Endodermal cell (in vitro differentiated cells): ENCODE measurements around the gene C11orf52. TPM values are rescaled to one million over a fixed set of nuclear protein-coding genes. Genes with fewer than 3 reads are reported as not detected.

ENCODE experiments used
- DNase-seq: peaks from one replicate; pipeline ENCODE4 v3.0.0-alpha.2; 2017
- H3K27ac ChIP-seq: 2 replicates; pipeline ENCODE4 v1.5.1; 2013; ENCODE audit warnings: mild to moderate bottlenecking, low read depth, low read length, moderate library complexity
- H3K27me3 ChIP-seq: 2 replicates; pipeline ENCODE4 v1.6.1; 2013; ENCODE audit warnings: mild to moderate bottlenecking, low read length, moderate library complexity; ENCODE audit not compliant: insufficient read depth, control insufficient read depth, poor library complexity, severe bottlenecking
- H3K36me3 ChIP-seq: 2 replicates; pipeline ENCODE4 v1.7.0; 2013; ENCODE audit warnings: mild to moderate bottlenecking, low read length, moderate library complexity; ENCODE audit not compliant: control insufficient read depth, insufficient read depth
- H3K4me1 ChIP-seq: one replicate; pipeline ENCODE4 v1.7.0; 2013; ENCODE audit warnings: low read length; ENCODE audit not compliant: control insufficient read depth, insufficient read depth
- H3K4me3 ChIP-seq: 2 replicates; pipeline ENCODE4 v1.5.1; 2013; ENCODE audit warnings: mild to moderate bottlenecking, low read length, moderate library complexity
- H3K9ac ChIP-seq: 2 replicates; pipeline ENCODE4 v1.6.1; 2013; ENCODE audit warnings: mild to moderate bottlenecking, low read length, moderate library complexity; ENCODE audit not compliant: poor library complexity, severe bottlenecking; ENCODE audit errors: extremely low read depth
- H3K9me3 ChIP-seq: 2 replicates; pipeline ENCODE4 v1.6.1; 2013; ENCODE audit warnings: mild to moderate bottlenecking, low read length, moderate library complexity; ENCODE audit not compliant: control insufficient read depth
- H3K27ac Mint-ChIP-seq: 2 replicates; pipeline ENCODE4 v1.8.0; 2020; ENCODE audit warnings: mixed read lengths
- H3K27me3 Mint-ChIP-seq: 2 replicates; pipeline ENCODE4 v1.8.0; 2021; ENCODE audit warnings: mild to moderate bottlenecking, mixed read lengths; ENCODE audit not compliant: insufficient read depth
- H3K36me3 Mint-ChIP-seq: 2 replicates; pipeline ENCODE4 v1.8.0; 2020; ENCODE audit warnings: low read depth, mixed read lengths
- H3K4me1 Mint-ChIP-seq: 2 replicates; pipeline ENCODE4 v1.8.0; 2020; ENCODE audit warnings: mixed read lengths
- H3K4me3 Mint-ChIP-seq: 2 replicates; pipeline ENCODE4 v1.8.0; 2020; ENCODE audit warnings: mild to moderate bottlenecking, moderate library complexity, mixed read lengths
- H3K9me3 Mint-ChIP-seq: 2 replicates; pipeline ENCODE4 v1.8.0; 2020; ENCODE audit warnings: mild to moderate bottlenecking, mixed read lengths
- WGBS, 2 experiments: methylation state at CpG; one replicate each; pipeline versions ENCODE4 v1.1.5 to v1.1.7; 2013; ENCODE audit warnings: missing lambda C conversion rate in 2 of 2, mixed read lengths in 1 of 2; ENCODE audit not compliant: insufficient coverage in 1 of 2, insufficient read length in 1 of 2; 5-methylcytosine and 5-hydroxymethylcytosine counted together
- total RNA-seq, 2 donors: library from RNA; stranded (reverse); fragmentation: NEBNext Ultra II Directional in 1 of 2; extraction: Animal tissue kit (Norgen Biotek cat#: 25700) in 1 of 2; gene quantifications; 2 replicates in 1 of 2; 3 replicates in 1 of 2; pipeline ENCODE4 v1.2.1, GENCODE V29; 2021
- TF ChIP-seq, protein P1 (sequence below): fragments of 200-600 bp; sonication (generic); conservative IDR thresholded peaks from 2 replicates; pipeline ENCODE4 v1.5.0; 2021; ENCODE audit warnings: antibody characterized with exemption, mild to moderate bottlenecking

The C11orf52 gene
- total RNA-seq, 2 donors from 2014 or later, result 2.6 to 3.8 TPM

DNA sequence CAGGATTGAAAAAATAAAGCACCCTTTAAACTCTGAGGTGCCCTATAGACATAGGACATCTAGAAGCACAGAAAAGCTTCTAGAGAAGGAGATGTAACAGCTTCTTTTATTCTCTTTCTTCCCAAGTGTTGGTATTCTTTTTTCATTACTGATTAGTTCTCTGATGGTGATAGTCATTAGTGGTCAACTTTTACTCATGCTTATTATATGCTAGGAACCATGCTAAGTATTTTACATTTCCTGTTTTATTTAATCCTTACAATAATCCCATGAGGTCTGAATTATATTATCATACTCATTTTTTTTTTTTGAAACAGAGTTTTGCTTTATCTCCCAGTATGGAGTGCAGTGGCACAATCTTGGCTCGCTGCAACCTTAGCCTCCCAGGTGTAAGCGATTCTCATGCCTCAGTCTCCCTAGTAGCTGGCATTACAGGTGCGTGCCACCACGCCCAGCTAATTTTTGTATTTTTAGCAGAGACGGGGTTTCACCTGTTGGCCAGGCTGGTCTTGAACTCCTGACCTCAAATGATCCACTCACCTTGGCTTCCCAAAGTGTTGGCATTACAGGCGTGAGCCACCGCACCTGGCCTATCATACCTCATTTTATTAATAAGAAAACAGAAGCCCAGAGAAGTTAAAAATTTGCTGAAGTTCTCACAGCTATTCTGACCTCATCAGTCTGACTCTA lies 3.0 kb downstream of the C11orf52 start:
- H3K27me3 Mint-ChIP-seq, result no peaks in the 10 kb centered on the region
- TF ChIP-seq, protein P1, sequence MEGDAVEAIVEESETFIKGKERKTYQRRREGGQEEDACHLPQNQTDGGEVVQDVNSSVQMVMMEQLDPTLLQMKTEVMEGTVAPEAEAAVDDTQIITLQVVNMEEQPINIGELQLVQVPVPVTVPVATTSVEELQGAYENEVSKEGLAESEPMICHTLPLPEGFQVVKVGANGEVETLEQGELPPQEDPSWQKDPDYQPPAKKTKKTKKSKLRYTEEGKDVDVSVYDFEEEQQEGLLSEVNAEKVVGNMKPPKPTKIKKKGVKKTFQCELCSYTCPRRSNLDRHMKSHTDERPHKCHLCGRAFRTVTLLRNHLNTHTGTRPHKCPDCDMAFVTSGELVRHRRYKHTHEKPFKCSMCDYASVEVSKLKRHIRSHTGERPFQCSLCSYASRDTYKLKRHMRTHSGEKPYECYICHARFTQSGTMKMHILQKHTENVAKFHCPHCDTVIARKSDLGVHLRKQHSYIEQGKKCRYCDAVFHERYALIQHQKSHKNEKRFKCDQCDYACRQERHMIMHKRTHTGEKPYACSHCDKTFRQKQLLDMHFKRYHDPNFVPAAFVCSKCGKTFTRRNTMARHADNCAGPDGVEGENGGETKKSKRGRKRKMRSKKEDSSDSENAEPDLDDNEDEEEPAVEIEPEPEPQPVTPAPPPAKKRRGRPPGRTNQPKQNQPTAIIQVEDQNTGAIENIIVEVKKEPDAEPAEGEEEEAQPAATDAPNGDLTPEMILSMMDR, result no peak
- no peak overlapping the region for H3K4me3 ChIP-seq
- H3K4me1 Mint-ChIP-seq, result peaks cover 42% of the 10 kb centered on the region
- no peaks in the 10 kb centered on the region for H3K4me1 ChIP-seq
- H3K27ac Mint-ChIP-seq, result no peak overlapping the region
- H3K36me3 Mint-ChIP-seq, result no peaks in the 10 kb centered on the region
- WGBS, 2 experiments, result 91 to 93% methylated on average over 7 of the region's 7 CpGs
- no peak overlapping the region for H3K4me3 Mint-ChIP-seq
- H3K9me3 Mint-ChIP-seq, result no peaks in the 10 kb centered on the region
- H3K27me3 ChIP-seq, result no peaks in the 10 kb centered on the region
- no peaks in the 10 kb centered on the region for H3K36me3 ChIP-seq
- H3K9me3 ChIP-seq, result no peaks in the 10 kb centered on the region
- H3K9ac ChIP-seq, result no peak overlapping the region
- no peak for DNase-seq
- H3K27ac ChIP-seq, result no peak overlapping the region

DNA sequence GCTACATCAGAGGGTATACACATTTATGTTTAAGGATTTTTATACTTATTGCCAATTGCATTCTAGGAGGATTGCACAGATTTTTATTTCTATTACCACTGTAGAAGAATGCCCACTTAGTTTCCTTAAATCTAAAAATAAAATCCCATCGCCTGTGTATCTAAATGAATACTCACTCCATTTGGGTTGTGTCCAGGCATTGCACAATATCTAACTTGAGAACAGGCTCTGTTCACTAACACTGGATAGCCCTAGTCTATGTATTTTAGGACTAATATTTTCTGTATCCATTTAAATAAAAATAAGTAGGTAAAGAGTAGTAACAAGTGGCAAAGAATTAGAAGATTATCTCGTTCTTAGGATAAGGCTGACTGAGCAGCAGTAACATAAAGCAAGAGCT lies 4.1 kb downstream of the C11orf52 start:
- Mint-ChIP-seq H3K9me3 (no peaks in the 10 kb centered on the region), H3K36me3 (no peaks in the 10 kb centered on the region), H3K27me3 (no peaks in the 10 kb centered on the region), H3K4me3 (peak overlapping the region; percentile 12), H3K4me1 (peaks cover 47% of the 10 kb centered on the region), H3K27ac (peak overlapping the region; percentile 83)
- Histone ChIP-seq H3K27ac (no peak overlapping the region), H3K9me3 (no peaks in the 10 kb centered on the region), H3K4me3 (no peak overlapping the region), H3K9ac (no peak overlapping the region), H3K27me3 (no peaks in the 10 kb centered on the region), H3K4me1 (no peaks in the 10 kb centered on the region), H3K36me3 (no peaks in the 10 kb centered on the region)
- DNase-seq, result no peak
- TF ChIP-seq, protein P1, result no peak
- WGBS, 2 experiments, result 81 to 90% methylated on average over 2 of the region's 2 CpGs

DNA sequence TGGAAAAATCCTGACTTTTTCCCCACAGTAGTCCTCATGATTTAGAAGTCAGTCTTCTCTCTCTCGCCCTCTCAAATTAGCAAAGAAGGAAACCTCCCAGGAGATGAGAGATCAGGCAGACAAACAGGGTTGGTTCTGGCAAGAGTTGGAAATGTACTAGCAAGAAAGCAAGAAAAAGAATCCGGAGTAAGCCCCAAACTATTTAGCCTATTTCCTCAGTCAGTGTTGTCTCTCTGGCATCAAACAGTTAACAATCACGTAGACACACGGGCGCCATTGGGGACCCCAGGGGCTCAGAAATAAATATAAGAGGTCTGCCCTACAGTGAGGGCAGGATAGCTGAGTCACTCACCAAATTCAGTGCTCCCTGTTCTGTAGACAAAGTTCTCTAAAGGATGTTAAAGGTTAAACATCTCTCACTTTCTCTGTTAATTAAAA lies 4.7 kb downstream of the C11orf52 start:
- DNase-seq, result peak; percentile 61
- Histone ChIP-seq H3K27me3 (no peaks in the 10 kb centered on the region), H3K4me1 (no peaks in the 10 kb centered on the region), H3K4me3 (no peak overlapping the region), H3K9me3 (no peaks in the 10 kb centered on the region), H3K27ac (no peak overlapping the region), H3K9ac (no peak overlapping the region), H3K36me3 (no peaks in the 10 kb centered on the region)
- TF ChIP-seq, protein P1, result no peak
- WGBS, 2 experiments, result 62 to 72% methylated on average over 4 to 5 of the region's 5 CpGs
- H3K27ac Mint-ChIP-seq, result peak overlapping the region; percentile 83
- H3K36me3 Mint-ChIP-seq, result no peaks in the 10 kb centered on the region
- H3K27me3 Mint-ChIP-seq, result no peaks in the 10 kb centered on the region
- H3K4me1 Mint-ChIP-seq, result peaks cover 43% of the 10 kb centered on the region
- no peaks in the 10 kb centered on the region for H3K9me3 Mint-ChIP-seq
- peak overlapping the region; percentile 12 for H3K4me3 Mint-ChIP-seq
